C4-2B (cell line): Measurements from ENCODE around the gene RGS11.

Source experiments
- H3K27ac ChIP-seq: fragments of 450-650 bp; 2 replicates; pipeline ENCODE4 v1.5.1; 2017
- CTCF ChIP-seq: fragments of 450-650 bp; conservative IDR thresholded peaks from 2 replicates; pipeline ENCODE4 v1.5.1; 2017; ENCODE audit warnings: mild to moderate bottlenecking
- ZFX ChIP-seq: fragments of 450-650 bp; IDR thresholded peaks from 2 replicates; pipeline ENCODE4 v1.6.1; 2017

The RGS11 gene

GRCh38 chr16:255183-255582, 20.6 kb downstream of the RGS11 start:
- TF ChIP-seq ZFX (no peak), CTCF (no peak)
- H3K27ac ChIP-seq: no peak overlapping the region

- H3K27ac ChIP-seq: no peak overlapping the region
- TF ChIP-seq ZFX: no peak
- no peak for TF ChIP-seq CTCF
These were observed 21.3 kb downstream of the RGS11 start for GRCh38 chr16:254461-254860.

DNA sequence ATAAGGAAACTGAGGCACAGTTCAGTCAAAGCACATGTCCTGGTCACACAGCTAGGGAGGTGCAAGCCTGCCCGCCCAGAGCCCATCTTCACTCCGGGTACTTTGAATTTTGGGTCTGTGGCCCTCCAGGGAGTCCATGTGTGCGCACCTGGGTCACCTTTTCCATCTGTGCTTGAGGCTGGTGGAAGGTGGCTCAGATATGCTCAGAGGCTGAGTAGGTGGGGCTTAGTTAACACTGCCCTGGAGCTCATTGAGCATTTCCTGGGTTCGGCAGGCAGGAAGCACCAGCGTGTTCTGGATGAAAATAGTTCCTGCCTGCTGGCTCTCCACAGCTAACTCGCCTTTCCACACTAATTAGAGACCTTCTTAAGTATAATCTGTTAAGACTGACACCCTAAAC, 21.9 kb downstream of the RGS11 start:
- TF ChIP-seq CTCF: no peak
- no peak overlapping the region for H3K27ac ChIP-seq

- no peak overlapping the region for H3K27ac ChIP-seq
- TF ChIP-seq ZFX (no peak), CTCF (no peak)
These were observed 23.1 kb downstream of the RGS11 start for GRCh38 chr16:252366-253337.

GRCh38 chr16:249431-249830, 26.3 kb downstream of the RGS11 start:
- no peak overlapping the region for H3K27ac ChIP-seq
- TF ChIP-seq CTCF (no peak), ZFX (no peak)

GRCh38 chr16:247027-247426, 28.7 kb downstream of the RGS11 start:
- TF ChIP-seq ZFX (no peak), CTCF (no peak)
- H3K27ac ChIP-seq: no peak overlapping the region

DNA sequence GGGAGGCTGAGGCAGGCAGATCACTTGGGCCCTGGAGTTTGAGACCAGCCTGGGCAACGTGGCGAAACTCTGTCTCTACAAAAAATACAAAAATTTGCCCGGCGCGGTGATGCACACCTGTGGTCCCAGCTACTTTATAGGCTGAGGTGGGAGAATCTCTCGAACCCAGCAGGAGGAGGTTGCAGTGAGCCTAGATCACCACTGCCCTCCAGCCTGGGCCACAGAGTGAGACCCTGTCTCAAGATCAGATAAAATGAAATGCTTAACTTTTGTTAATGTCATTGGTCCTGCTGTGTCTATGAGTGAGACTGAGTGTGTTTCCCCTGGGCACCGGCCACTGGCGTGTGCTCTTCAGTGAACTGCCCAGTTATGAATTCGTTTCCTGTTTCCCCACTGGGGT, 30.6 kb downstream of the RGS11 start:
- TF ChIP-seq CTCF (no peak), ZFX (no peak)
- H3K27ac ChIP-seq: no peak overlapping the region
